Measurements from ENCODE around the gene TTF2.

DNA sequence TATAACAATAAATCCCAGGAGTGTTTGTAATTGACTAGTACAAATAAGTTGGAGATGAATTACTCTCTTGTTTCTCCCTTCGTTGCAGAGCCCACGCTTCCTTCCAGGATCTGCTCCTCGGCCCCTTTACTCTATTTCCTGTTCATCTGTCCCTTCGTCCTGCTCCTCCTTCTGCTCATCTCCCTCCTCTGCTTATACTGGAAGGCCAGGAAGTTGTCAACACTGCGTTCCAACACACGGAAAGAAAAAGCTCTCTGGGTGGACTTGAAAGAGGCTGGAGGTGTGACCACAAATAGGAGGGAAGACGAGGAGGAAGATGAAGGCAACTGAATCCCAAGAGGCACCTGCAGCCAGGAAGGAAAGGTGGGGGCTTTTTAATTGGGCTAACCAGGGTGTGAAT lies 26.4 kb upstream of the TTF2 start:
- TF ChIP-seq, protein P1, sequence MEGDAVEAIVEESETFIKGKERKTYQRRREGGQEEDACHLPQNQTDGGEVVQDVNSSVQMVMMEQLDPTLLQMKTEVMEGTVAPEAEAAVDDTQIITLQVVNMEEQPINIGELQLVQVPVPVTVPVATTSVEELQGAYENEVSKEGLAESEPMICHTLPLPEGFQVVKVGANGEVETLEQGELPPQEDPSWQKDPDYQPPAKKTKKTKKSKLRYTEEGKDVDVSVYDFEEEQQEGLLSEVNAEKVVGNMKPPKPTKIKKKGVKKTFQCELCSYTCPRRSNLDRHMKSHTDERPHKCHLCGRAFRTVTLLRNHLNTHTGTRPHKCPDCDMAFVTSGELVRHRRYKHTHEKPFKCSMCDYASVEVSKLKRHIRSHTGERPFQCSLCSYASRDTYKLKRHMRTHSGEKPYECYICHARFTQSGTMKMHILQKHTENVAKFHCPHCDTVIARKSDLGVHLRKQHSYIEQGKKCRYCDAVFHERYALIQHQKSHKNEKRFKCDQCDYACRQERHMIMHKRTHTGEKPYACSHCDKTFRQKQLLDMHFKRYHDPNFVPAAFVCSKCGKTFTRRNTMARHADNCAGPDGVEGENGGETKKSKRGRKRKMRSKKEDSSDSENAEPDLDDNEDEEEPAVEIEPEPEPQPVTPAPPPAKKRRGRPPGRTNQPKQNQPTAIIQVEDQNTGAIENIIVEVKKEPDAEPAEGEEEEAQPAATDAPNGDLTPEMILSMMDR (IDR thresholded peaks at IDR 0.05; ENCODE audit: insufficient read depth, low read length, poor library complexity, severe bottlenecking) = no peak
- no peak for TF ChIP-seq EZH2phosphoT487 (conservative IDR thresholded peaks at IDR 0.05; ENCODE audit: low read length)
